Smooth muscle cell (in vitro differentiated cells): ENCODE data around the gene THRB. TPM values are rescaled to one million over a fixed set of nuclear protein-coding genes. Genes with fewer than 3 reads are reported as not detected.

Experiments used
- DNase-seq: peaks from one replicate; lab custom pipeline; 2025; ENCODE audit not compliant: unreplicated experiment; lab: John Stamatoyannopoulos, UW
- H2AFZ ChIP-seq: fragments of 200-600 bp; sonication (generic); 2 replicates; pipeline ENCODE4 v1.6.0; 2016; ENCODE audit warnings: antibody characterized with exemption, low read depth, mild to moderate bottlenecking
- H3F3A ChIP-seq: fragments of 200-600 bp; sonication (generic); 2 replicates; pipeline ENCODE4 v1.6.0; 2017; ENCODE audit warnings: antibody characterized with exemption, low read depth
- H3K27ac ChIP-seq: fragments of 200-600 bp; sonication (generic); 2 replicates; pipeline ENCODE4 v1.5.1; 2016; ENCODE audit warnings: low read depth, mild to moderate bottlenecking
- H3K27me3 ChIP-seq: fragments of 200-600 bp; sonication (generic); 2 replicates; pipeline ENCODE4 v1.6.1; 2016; ENCODE audit warnings: low read depth, mild to moderate bottlenecking
- H3K36me3 ChIP-seq: fragments of 200-600 bp; sonication (generic); 2 replicates; pipeline ENCODE4 v1.5.1; 2016; ENCODE audit warnings: low read depth
- H3K4me1 ChIP-seq: fragments of 200-600 bp; sonication (generic); 2 replicates; pipeline ENCODE4 v1.5.1; 2016; ENCODE audit warnings: low read depth
- H3K4me2 ChIP-seq: fragments of 200-600 bp; sonication (generic); 2 replicates; pipeline ENCODE4 v1.6.0; 2016; ENCODE audit warnings: mild to moderate bottlenecking
- H3K4me3 ChIP-seq: fragments of 200-600 bp; sonication (generic); 2 replicates; pipeline ENCODE4 v1.5.1; 2016; ENCODE audit warnings: mild to moderate bottlenecking
- H3K79me2 ChIP-seq: fragments of 200-600 bp; sonication (generic); 2 replicates; pipeline ENCODE4 v1.6.0; 2016; ENCODE audit warnings: low read depth, mild to moderate bottlenecking
- H3K9ac ChIP-seq: fragments of 200-600 bp; sonication (generic); 2 replicates; pipeline ENCODE4 v1.6.0; 2016; ENCODE audit warnings: low read depth
- H3K9me3 ChIP-seq: fragments of 200-600 bp; sonication (generic); replicated peaks from 2 replicates; pipeline ENCODE4 v1.5.1; 2016; ENCODE audit warnings: low read depth
- H4K20me1 ChIP-seq: fragments of 200-600 bp; sonication (generic); 2 replicates; pipeline ENCODE4 v1.6.0; 2016; ENCODE audit warnings: low read depth
- WGBS: methylation state at CpG from one replicate; pipeline ENCODE4 v1.1.7; 2016; ENCODE audit warnings: low lambda C conversion rate; 5-methylcytosine and 5-hydroxymethylcytosine counted together
- polyA plus RNA-seq: library from polyadenylated mRNA; unstranded; fragments of >200 nt; fragmentation: Nextera tagmentation; extraction: Ambion mirVana; gene quantifications from 2 replicates; pipeline ENCODE4 v1.2.1, GENCODE V29; 2016
- total RNA-seq: library from RNA; depleted of rRNA; stranded (reverse); fragments of >200 nt; gene quantifications from 2 replicates; pipeline ENCODE4 v1.2.3, GENCODE V29; 2014
- TF ChIP-seq, protein P1 (sequence below): fragments of 200-600 bp; sonication (generic); IDR thresholded peaks from 2 replicates; pipeline ENCODE4 v1.5.1; 2017; ENCODE audit warnings: borderline replicate concordance, mild to moderate bottlenecking, antibody characterized with exemption; ENCODE audit not compliant: insufficient read depth, poor library complexity, severe bottlenecking

THRB gene
- total and polyA plus RNA-seq, 2 experiments from 2014 or later = 5.6 to 43.8 TPM

DNA sequence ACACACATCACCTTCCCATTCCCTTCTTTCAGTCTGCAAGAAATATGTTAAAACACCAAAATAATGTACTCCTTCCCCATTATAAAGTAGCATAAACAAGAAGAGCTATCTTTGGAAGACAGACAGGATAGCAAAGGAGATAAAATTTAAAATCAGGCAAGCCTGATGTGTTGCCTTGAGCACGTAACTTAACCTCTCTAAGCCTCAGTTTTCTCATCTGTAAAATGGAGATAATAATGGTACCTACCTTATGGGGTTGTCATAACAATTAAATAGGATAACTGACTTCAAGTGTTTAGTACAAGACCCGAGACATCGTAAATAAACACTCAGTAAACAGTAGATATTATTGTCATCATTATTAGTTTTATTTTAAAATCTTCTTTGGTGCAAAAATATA lies 407.2 kb downstream of the THRB start:
- DNase-seq = no peak
- no peak overlapping the region for H3K4me3 ChIP-seq
- WGBS = 94% methylated on average over 3 of the region's 3 CpGs
- no peaks in the 10 kb centered on the region for H3K9me3 ChIP-seq
- H3F3A ChIP-seq = no peaks in the 10 kb centered on the region
- peaks cover 25% of the 10 kb centered on the region for H3K4me1 ChIP-seq
- TF ChIP-seq, protein P1, sequence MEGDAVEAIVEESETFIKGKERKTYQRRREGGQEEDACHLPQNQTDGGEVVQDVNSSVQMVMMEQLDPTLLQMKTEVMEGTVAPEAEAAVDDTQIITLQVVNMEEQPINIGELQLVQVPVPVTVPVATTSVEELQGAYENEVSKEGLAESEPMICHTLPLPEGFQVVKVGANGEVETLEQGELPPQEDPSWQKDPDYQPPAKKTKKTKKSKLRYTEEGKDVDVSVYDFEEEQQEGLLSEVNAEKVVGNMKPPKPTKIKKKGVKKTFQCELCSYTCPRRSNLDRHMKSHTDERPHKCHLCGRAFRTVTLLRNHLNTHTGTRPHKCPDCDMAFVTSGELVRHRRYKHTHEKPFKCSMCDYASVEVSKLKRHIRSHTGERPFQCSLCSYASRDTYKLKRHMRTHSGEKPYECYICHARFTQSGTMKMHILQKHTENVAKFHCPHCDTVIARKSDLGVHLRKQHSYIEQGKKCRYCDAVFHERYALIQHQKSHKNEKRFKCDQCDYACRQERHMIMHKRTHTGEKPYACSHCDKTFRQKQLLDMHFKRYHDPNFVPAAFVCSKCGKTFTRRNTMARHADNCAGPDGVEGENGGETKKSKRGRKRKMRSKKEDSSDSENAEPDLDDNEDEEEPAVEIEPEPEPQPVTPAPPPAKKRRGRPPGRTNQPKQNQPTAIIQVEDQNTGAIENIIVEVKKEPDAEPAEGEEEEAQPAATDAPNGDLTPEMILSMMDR = no peak
- no peak overlapping the region for H2AFZ ChIP-seq
- no peaks in the 10 kb centered on the region for H3K27me3 ChIP-seq
- no peak overlapping the region for H3K4me2 ChIP-seq
- H3K36me3 ChIP-seq = no peaks in the 10 kb centered on the region
- no peak overlapping the region for H3K27ac ChIP-seq
- H3K79me2 ChIP-seq = no peaks in the 10 kb centered on the region
- H3K9ac ChIP-seq = no peak overlapping the region
- no peaks in the 10 kb centered on the region for H4K20me1 ChIP-seq

DNA sequence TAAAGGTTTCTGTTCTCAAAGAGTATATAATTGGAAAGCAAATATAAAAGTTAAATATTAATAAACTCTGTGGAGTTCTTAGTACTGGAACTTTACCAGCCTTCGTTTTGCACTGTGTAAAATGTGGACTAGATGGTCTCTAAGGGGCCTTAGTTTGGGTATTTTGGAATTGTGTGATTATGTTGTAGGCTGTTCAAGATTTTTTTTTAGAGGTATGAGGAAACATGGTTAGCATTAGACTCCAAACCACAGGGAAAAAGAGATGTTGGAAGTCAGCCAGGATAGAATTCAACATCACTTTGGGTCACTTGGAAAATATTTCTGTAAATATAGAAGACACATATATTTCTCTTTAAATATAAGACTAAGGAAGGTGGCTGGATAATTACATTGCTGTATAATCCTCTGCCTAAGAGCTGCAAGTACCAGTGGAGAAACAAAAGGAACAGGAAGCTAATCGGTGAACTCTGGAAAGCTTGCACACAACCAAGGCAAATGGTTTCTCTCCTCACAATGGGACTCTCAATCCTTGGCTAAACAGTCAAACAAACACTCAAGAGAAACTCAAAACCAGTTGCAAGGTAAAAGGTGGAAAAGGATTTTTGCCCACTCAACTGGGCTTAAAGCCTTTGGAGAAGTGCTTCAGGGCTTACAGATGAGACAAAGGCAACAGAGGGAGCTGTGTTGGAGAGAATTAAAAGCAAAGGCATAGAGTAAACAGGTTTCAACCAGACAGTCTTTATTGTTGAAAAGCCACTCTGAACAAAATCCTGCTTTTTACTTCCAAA lies 407.8 kb downstream of the THRB start:
- Histone ChIP-seq H3K36me3 (no peaks in the 10 kb centered on the region), H3K4me2 (no peak overlapping the region), H3K4me1 (peaks cover 25% of the 10 kb centered on the region), H3K9ac (no peak overlapping the region), H3K4me3 (no peak overlapping the region), H3K9me3 (no peaks in the 10 kb centered on the region), H3K79me2 (no peaks in the 10 kb centered on the region), H4K20me1 (no peaks in the 10 kb centered on the region), H3K27ac (no peak overlapping the region), H2AFZ (no peak overlapping the region), H3F3A (no peaks in the 10 kb centered on the region), H3K27me3 (no peaks in the 10 kb centered on the region)
- WGBS = 79% methylated on average over 2 of the region's 2 CpGs
- DNase-seq = no peak
- TF ChIP-seq, protein P1 = no peak

DNA sequence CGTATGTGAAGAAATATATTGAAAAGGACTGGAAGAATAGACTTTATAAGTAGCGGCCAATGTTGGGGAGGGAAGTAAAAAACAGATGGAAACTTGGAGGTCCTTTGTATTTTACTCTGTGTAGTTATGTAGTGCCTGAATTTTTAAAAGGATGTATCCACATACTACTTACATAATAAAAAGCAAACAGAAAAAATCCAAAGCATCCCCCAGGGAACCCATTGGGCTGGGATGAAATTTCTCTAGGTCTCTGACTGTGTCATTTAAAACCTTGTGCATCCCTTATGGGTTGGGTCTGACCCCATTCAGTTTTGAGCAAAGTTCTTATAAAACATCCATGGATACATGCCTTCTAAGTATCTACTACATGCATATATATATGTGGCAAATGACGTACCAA lies 408.4 kb downstream of the THRB start:
- Histone ChIP-seq H3K27me3 (no peaks in the 10 kb centered on the region), H3K27ac (no peak overlapping the region), H3F3A (no peaks in the 10 kb centered on the region), H3K79me2 (no peaks in the 10 kb centered on the region), H3K4me2 (no peak overlapping the region), H3K9me3 (no peaks in the 10 kb centered on the region), H3K9ac (no peak overlapping the region), H3K4me3 (no peak overlapping the region), H4K20me1 (no peaks in the 10 kb centered on the region), H3K4me1 (peaks cover 25% of the 10 kb centered on the region), H2AFZ (no peak overlapping the region), H3K36me3 (no peaks in the 10 kb centered on the region)
- TF ChIP-seq, protein P1 = no peak
- DNase-seq = no peak
- WGBS = 95% methylated on average over 3 of the region's 3 CpGs

DNA sequence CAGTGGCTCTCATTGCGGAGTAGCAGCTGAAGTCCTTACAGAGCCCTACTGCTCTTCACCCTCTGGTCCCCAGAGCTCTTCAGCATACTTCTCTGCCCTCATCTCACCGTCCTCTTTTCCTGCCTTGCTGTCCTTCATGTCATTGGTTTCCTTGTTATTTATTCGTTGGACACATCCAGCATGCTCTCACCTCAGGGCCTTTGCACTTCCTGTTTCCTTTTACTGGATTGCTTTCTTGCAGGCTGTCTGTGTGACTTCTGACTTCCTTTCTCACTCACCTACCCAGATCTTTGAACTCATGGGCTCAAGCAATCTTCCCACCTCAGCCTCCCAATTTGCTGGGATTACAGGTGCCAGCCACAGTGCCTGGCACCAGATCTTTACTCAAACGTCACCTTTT lies 422.5 kb downstream of the THRB start:
- TF ChIP-seq, protein P1 = no peak
- Histone ChIP-seq H3K4me1 (no peaks in the 10 kb centered on the region), H3K4me2 (no peak overlapping the region), H2AFZ (no peak overlapping the region), H3K27ac (no peak overlapping the region), H3K4me3 (no peak overlapping the region), H3K79me2 (no peaks in the 10 kb centered on the region), H3K36me3 (no peaks in the 10 kb centered on the region), H3K9ac (no peak overlapping the region), H3F3A (peaks cover 3% of the 10 kb centered on the region), H4K20me1 (no peaks in the 10 kb centered on the region), H3K27me3 (no peaks in the 10 kb centered on the region), H3K9me3 (no peaks in the 10 kb centered on the region)
- no peak for DNase-seq
- WGBS = 84% methylated on average over 4 of the region's 4 CpGs
